T-helper 9 cell (primary cell): ENCODE results near the gene CD6.

ENCODE experiments used
- DNase-seq: peaks from one replicate; pipeline ENCODE4 v3.0.0-alpha.2; 2020

Gene CD6

GRCh38 chr11:60985991-60986915, 14.8 kb downstream of the CD6 start:
- DNase-seq: peak; percentile 85

GRCh38 chr11:60987577-60988277, 16.2 kb downstream of the CD6 start:
- DNase-seq: peak; percentile 40

- DNase-seq: no peak
Observed at GRCh38 chr11:60988658-60989057, 17.2 kb downstream of the CD6 start.

GRCh38 chr11:60989093-60989650, 17.7 kb downstream of the CD6 start:
- DNase-seq: no peak

- no peak for DNase-seq
Observed at GRCh38 chr11:60991457-60991856, 20.0 kb downstream of the CD6 start.

- DNase-seq: no peak
Observed at GRCh38 chr11:60992842-60993409, 21.4 kb downstream of the CD6 start.

- DNase-seq: no peak
Observed at GRCh38 chr11:60993615-60994014, 22.1 kb downstream of the CD6 start.

GRCh38 chr11:60994541-60995080, 23.1 kb downstream of the CD6 start:
- no peak for DNase-seq

GRCh38 chr11:60995798-60996197, 24.3 kb downstream of the CD6 start:
- DNase-seq: no peak

GRCh38 chr11:60996381-60997138, 25.1 kb downstream of the CD6 start:
- no peak for DNase-seq

- no peak for DNase-seq
Observed at GRCh38 chr11:61000426-61000825, 28.9 kb downstream of the CD6 start.

GRCh38 chr11:61001931-61002330, 30.5 kb downstream of the CD6 start:
- no peak for DNase-seq

GRCh38 chr11:61002598-61002997, 31.1 kb downstream of the CD6 start:
- DNase-seq: no peak

GRCh38 chr11:61004180-61004611, 32.7 kb downstream of the CD6 start:
- peak; percentile 39 for DNase-seq

- DNase-seq: no peak
Observed at GRCh38 chr11:61004761-61005181, 33.3 kb downstream of the CD6 start.

GRCh38 chr11:61007383-61007955, 36.0 kb downstream of the CD6 start:
- no peak for DNase-seq

GRCh38 chr11:61007956-61008896, 36.7 kb downstream of the CD6 start:
- DNase-seq: no peak

- no peak for DNase-seq
Observed at GRCh38 chr11:61008971-61009370, 37.5 kb downstream of the CD6 start.

- DNase-seq: no peak
Observed at GRCh38 chr11:61009392-61010275, 38.2 kb downstream of the CD6 start.
